ENCODE measurements around the gene INCA1.

The INCA1 gene

DNA sequence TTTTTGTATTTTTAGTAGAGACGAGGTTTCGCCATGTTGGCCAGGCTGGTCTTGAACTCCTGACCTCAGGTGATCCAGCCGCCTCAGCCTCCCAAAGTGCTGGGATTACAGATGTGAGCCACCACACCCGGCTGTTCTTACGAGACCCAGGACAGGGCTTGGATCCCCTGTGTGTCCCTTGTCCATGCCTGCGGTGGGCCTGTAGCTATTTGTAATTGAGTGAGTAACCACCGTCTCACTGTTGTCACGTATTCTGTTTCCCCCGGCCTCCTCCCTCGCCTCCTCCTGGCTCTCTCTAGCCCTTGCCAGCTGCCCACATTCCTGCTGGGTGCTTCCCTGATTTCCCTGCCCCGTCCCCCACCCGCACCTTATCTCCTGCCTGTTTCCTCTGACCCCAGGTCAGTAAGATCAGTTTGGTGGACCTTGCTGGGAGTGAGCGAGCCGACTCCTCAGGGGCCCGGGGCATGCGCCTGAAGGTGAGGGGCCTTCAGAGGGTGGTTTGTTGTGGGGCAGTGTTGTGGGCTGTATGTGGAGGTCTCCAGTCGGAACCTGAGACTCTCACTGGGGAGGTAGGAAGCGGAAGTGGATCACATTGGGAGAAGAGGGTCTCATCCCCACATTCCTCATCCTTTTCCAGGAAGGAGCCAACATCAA lies 6.0 kb upstream of the INCA1 start:
- no peak for DNase-seq

DNA sequence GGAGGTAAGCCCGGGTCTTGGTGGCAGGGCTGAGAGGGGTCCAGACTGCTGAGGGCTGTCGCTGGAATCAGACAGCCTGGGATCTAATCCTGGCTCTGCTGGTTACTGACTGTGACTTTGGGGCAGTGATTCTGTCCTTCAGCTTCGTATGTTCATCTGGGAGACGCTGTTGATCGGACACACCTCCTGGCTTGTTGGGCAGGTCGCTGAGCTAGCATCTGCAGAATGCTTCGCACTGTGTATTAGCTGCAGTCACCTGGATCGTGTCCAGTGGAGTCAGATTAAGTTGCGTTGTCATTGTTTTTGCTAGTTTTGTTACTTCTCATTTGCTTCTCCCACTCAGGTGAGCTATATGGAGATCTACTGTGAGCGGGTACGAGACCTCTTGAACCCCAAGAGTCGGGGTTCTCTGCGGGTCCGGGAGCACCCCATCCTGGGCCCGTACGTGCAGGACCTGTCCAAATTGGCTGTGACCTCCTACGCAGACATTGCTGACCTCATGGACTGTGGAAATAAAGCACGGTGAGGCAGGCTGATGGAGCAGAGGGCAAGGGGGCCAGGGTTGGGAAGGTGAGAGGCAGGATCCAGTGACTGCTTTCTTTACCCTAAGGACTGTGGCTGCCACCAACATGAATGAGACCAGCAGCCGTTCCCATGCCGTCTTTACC lies 4.9 kb upstream of the INCA1 start:
- no peak for DNase-seq

DNA sequence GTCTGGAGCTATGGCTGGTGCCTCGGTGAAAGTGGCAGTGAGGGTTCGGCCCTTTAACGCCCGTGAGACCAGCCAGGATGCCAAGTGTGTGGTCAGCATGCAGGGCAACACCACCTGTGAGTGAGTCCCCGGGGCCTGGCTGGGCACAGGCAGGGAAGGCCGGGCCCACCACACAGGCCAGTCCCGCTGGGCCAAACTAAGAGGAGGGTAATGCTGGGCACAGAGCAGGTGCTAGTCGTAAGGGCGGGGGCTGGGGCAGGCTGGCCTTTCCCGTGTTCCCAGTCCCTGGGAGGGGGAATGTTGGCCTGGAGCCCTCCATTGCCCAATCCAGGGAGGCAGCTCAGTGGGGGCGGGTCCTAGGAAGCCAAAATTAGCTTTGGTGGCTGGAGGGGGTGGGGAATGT lies 2.9 kb upstream of the INCA1 start:
- DNase-seq: no peak

DNA sequence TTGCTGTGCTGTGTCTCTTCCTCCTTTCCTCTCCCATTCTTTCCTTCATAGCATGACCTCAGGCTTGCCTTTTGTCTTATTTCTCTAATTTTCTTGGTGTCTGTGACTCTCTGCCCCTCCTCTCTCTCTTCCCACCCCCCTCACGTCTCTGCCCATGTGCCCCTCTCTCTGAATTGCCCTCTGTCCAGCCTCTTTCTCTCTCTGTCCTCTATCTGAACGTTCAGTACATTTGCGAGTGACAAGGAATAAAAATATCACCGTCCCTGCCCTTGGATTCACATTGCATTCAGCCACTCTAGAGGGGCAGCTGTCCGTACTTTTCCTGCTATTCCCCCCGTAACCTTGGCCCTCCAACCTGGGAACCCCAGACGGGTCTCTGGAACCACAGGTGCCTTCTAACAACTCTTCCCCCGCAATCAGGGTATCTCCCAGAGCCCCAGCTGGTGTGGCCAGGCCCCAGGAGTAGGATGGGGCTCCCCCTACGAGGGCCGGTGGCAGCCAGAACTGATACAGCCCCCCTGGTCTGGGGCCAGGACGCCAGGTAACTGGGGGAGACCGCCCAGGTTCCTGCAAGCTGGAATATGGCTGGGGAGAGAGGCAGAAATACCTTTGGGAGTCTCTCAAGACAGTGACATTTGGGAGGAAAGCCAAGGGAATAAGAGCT lies 2.2 kb upstream of the INCA1 start:
- no peak for DNase-seq

DNA sequence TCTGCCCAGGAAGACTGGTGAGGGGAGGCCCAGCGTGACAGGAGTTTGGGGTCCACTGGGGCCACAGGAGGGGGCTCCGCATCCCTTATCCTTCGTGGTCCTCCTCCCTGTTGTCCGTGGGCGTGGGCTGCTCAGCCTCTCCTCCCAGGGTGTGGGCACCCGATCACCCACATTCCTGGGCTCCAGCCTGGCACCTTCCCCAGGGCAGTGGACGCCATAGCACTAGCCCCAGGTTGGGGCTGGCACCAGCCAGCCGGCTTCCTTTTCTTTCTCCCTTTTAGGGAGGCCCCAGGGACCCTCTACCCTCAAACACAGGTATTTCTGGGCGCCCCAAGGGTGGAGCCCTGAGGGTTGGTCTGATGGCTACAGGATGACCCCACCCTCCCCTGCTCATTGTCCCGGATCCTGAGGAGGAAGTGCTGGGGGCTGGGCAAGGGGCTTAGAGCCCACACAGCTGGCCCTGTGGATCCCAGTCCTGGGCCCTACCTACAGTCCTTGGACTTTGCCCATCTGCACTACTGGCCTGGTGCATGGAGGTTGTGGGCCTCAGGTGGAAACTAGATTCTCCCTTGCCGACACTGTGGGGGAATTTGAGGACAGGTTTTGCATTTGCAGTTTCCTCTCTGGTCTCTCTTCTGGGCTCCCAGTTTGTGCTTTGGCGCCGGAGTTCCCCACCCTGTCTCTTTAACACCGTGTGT lies 1.6 kb upstream of the INCA1 start:
- no peak for DNase-seq

DNA sequence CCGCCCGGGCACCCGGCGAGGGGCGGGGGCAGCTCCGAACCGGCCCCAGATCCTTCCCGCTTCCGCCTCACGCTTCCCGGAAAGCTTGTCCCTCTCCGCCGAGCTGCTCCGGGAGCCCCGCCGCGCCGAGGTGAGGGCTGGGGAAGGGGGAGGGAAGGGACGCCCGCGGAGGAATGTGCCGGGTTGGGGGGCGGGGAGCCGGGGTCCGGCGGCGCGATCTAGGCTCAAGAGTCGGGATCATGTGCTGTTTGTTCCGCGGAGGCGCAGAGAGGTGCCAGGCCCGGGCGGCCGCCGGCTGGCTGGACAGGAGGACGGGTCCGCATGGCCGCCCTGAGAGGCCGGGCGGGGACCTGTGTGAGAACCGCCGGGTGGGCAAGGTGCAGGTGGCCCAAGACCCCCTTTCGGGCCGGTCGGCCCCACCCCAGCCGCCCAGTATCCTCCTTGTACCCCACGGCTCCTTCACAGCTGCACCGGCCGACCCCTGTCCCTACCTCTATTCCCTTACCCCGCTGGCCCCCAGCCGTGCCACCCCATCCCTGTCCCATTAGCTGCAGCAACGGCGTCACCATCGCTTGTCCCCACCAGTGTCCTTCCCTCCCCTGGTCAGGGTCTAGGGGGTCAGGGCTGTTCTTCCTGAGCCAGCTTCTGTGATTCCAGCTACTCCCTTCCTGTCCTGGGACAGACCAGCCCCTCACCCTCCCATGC lies 857 bp upstream of the INCA1 start:
- no peak for DNase-seq

DNA sequence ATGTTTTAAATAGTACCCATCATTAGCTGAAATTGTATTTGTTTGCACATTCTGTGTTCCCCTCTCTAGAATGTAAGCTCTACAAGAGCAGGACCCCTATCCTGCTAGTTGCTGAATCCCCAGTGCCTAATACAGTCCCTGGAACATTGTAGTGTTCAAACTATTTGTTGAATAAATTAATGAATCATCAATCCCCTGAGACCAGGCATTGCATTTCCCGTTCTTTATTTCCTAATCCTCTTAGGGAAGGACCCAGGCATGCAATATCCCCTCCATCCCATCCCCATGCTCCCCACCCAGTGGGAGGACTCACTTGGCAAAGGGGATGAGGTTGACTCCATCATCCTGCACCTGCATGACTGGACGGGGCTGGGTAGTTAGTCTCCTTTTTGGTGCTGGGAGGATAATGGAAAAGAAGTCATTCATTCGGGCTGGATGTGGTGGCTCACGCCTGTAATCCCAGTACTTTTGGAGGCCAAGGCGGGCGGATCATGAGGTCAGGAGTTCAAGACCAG lies 3.2 kb downstream of the INCA1 start:
- no peak for DNase-seq

DNA sequence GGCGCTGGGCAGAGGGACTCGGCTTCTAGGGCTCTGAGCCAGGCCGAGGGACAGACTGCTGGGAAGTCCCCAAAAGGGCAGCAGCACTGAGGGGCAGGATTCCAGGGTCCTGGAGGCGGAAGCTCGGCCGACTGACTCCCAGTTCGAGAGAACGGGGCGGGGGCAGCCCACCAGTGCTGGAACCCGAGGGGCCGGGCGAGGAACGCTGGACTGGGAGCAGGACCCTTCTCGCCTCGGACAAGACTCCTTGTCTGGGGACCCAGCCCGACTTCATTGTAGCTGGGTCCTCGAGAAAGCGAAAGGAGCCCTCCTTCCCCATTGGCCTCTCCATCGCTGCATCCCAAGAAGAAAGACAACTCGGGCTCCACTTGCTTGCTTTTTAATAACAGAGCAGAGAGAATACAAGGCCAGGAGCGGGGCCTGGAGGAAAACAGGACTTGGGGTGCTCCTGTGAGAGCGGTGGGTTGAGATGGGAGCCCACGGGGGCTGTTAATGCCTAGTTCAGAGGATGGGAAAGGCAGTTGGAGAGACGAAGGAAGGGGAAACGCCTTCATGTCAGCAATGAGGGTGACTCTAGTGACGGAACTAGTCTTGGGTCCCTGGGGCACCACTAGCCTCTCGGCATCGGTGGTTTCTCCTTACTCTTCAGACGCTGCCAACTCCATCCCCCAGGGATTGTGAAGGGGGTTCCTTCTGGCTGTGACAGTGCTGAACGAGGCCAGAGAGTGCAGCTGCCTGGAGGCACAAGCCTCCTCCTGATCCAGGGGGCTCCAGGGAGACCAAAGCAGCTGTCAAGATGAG lies 9.4 kb downstream of the INCA1 start:
- DNase-seq: peak in 1 of 3 experiments; percentile 48

DNA sequence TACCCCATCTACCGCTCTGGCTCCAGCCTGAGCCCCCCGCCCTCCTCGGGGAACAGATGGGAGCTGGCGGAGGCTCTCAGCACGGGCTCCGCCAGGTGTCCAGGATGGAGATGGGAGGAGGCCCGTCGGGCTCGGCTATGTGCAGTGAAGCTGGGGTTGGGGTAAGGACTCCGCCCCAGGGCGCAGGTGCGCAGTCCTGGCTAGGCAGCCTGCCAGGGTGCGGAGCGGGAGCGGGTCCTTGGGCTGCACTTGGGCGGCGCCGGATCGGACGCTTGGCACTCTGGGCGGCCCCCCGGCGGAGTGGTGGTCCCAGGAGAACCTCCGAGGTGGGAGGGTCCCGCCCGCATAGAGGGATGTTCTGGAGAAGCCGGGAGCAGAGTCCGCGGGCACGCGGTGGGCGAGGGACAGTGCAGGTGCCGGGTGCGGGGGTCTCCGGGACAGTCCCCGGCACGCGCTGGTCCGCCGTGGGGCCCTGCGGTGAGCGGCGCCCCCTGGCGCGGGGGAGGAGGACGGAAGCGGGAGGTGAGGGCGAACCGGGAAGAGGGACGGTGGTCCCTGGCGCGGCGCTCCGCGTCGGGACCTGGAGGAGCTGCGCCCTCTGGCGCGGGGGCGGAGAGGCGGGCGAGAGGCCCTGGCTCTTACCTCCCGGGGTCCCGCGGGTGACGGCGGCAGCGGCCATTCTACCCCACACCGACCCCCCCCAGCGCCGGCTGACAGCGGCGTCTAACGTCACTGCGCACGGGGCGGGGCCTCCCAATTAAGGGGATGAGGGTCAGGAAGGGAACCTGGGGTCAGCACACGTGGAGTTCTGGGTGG lies 10.2 kb downstream of the INCA1 start, which contains the start of gene CAMTA2:
Gene CAMTA2, minus strand, starts transcription at position 725 of the 816 bp plus-strand sequence. CDS start 1,453 bp downstream, outside the sequence.
- peak; percentile 55 to 73 (median 69) for DNase-seq

DNA sequence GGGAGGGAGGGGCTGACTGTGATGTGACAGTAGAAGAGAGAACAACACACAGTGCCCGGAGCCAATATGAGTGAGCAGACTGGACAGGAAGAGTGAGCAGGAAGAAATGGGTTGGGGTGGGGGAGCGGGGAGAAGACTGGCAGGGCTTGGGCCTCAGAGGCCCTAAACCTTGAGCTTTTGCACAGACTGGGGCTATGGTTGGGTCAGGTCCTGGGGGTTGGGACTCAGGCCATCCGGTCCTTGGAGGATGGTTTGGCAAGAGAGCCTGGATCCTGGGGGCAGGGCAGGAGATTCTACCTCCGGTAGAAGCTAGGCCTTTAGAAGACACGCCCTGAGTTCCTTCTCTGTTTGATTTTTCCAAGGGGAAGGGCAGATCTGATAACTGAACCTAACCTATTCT lies 10.9 kb downstream of the INCA1 start:
- DNase-seq: no peak

DNA sequence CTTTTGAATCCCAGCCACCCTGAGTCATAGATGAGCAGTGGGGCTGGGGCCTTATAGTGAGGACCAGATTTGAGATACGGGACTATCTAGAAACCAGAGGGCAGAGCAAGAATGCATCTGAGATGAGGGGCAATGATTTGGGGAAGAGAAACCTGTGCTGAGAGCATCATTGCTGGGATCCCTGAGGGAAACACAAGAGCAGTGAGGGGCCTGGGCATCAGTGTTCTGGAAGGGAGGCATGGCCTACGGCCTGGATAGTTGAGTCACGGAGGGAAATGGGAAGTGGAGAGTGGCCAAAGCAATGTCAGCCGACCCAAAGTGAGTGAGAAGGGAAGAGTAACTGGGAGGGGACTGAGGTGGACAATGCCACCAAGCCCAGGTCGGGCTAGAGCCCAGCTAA lies 15.0 kb downstream of the INCA1 start:
- no peak for DNase-seq

DNA sequence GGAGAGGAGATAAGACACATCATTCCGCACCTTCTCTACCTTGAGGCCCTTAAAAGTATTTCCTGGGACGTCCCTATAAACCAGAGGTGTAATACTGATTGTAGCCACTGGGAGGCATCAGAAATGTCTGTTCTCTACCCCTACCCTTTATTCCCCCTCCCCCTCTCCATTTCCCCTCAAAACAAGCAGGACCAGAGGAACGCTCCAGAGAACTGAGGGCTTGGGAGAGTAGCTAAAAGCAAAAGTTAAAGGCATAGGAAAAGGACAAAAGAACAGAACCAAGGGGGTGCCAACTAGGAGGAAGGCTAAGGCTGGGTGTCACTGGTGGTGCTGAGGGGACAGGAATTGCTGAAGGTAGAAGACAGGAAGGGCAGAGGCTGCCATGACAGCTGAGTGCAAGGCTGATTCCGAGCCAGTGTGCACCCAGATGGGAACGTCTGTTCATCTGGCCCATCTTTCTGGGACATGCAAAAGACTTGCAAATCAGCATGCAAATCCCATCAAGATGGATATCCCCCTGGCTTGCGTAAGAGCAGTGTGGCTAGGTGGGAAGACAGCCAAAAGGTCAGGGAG lies 16.6 kb downstream of the INCA1 start:
- DNase-seq: peak; percentile 6 to 49 (median 24)

DNA sequence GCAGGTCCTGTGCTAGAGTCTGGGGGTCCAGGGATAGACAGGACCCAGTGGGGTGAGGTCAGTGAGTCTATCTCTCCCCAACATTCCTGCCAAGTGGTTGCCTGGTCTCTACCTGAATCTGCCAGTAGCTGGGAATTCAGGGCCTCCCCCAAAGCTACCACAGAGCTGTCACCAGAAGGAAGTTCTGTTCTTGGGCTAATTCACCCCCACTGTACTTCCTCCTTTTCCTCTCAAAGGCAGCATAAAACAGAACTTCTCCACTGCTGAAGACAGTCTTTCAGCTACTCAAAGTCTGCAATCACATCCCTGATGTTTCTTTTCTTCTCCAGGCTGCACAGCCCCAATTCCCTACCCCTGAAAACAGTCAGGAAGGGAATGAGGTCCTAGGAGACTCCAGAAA lies 18.6 kb downstream of the INCA1 start:
- DNase-seq: no peak

DNA sequence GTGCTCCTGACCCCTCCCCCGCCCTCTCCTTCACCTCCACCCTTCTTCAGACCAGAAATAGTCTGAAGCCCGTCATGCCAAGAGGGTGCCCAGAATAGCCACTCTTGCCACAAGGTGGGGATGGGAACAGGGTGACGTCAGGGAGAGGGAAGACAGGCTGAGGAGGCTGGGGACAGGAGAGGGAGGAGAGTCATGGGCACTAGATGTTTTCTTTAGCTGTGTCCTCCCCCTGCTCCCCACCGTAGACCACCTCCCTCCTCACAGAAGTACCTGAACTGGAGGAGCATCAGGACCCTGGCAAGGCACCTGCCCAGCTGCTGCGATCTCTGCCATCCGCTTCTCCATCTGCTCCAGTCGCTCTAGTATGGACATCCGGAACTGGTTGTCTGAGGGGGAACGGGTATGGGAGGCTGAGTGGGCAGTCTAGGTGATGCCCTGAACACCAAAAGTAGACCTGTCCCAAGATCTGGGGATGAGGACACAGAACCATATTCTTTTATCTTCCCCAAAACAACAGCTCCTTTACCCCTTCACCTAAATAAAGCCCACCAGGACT lies 23.1 kb downstream of the INCA1 start:
- no peak for DNase-seq

DNA sequence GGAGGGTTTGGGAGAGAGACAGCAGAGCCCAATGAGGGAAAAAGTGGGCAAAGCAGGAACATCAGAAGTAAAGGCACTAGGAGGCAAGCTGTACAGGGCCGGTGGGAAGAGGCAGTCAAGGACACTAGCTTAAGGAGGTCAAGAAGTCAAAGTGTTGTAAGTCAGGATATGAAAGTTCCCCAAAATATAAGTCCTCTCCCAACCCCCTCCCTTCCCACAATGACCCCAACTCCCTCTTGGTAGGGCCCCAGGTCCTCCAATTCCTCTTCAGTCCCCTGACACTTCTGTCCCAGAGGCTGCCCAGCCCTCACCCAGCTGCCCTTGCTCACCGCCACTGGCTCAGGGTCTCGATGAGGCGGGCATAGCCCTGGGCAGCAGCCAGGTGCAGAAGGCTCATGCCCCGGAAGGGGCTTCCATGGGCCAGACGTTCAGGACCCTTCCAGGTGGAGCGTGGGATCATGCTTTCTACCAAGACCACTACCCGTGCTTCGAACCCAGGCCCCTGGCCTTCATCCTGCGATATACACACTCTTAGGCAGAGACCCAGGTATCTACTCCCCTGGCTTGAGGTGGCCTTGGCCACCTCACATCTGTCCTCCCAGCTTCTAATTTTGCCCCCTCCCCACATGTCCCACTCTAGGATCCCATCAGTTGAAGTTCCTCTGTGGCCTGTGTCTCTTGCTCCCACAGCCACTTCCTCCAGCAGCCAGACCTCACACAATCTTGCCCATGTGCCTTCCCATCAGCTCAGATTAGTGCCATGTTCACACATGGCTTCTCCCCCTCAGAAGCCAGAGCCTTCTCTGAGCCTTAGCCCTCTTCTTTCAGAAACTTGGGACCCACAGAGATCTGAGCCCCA lies 23.8 kb downstream of the INCA1 start:
- no peak for DNase-seq

DNA sequence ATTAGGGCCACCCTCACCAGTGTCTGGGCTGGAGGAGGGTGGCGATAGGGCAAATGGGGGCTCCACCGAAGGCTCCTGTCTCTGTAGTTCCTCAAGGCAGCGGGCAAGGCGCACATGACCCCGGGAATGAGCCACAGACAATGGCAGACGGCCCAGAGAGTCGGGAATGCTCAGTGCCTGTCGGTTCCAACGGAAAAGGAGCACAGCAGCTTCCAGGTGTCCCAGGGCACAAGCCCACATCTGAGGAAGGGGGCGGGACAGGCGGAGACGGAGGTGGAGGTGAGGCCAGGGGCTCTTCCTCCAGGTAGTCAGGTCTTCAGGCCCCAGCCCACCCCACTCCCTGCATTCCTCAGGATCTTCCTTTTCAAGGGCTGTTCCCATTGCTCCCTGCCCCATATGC lies 24.6 kb downstream of the INCA1 start:
- DNase-seq: no peak

DNA sequence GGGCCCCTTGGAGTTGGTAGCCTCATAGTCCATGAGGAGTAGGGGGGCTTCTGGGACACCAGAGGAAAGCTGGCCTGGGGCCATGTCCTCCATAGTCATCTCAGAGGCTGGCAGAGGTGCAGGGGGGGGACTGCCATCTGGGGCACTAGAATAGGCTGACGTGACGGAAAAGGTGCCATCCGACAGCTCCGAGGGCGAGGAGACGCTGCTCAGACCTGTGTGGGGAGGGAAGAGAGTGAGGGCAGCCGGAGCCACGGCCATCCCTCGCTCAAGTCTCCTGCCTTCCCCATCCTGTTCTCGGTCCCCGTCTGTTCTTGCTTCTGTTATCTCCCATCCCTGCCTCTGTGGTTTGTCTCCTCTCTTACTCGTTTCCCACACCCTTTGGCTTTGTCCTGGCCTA lies 25.0 kb downstream of the INCA1 start:
- no peak for DNase-seq

DNA sequence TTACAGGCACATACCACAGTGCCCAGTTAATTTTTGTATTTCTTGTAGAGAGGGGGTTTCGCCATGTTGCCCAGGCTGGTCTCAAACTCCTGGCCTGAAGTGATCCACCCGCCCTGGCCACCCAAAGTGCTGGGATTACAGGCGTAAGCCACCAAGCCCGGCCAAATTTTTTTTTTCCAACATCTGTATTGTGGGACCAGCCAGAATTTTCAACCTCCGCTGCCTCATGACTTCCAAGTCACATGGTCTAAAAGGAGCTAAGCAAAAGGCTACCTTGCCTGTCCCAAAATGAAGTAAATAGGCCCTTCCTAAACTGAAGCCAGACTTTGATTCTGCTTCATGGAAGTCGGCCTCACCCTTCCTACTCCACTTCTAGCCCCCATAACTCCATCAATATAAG lies 25.5 kb downstream of the INCA1 start:
- DNase-seq: no peak

DNA sequence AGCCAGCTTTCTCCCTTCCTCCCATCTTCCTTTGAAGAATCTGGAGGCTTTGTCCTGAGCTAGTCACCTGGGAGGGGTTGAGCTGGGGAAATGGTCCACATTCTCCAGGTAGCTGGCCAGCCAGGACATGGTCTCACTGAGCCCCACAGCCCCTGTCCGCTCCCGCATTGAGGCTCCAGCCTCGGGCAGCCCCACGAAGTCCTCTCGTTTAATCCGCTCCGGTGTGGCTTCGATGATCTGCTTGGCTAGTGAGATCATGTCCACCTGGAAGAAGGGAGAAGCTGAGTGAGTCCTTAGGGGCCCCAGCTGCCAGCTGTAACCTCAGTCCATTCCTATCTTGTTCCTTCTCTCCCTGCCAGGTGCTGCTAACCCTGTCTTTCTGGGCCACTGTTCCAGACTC lies 27.0 kb downstream of the INCA1 start:
- DNase-seq: no peak
